A673 (cell line): ENCODE measurements around the gene SHC3.

ENCODE experiments used
- CTCF ChIP-seq: fragments of 300-800, 200-600 bp; sonication (generic); conservative IDR thresholded peaks from 2 replicates; pipeline ENCODE4 v1.5.1; 2017; ENCODE audit warnings: low read depth, mild to moderate bottlenecking, antibody characterized with exemption, low read length, moderate library complexity, mixed read lengths
- EZH2 ChIP-seq: fragments of 200-600 bp; sonication (generic); IDR thresholded peaks from 2 replicates; pipeline ENCODE4 v1.6.1; 2017; ENCODE audit warnings: borderline replicate concordance, low read depth, mild to moderate bottlenecking, mixed read lengths, antibody characterized with exemption, low read length; ENCODE audit not compliant: poor library complexity, severe bottlenecking

GRCh38 chr9:88979021-88979420, 199.6 kb downstream of the SHC3 start:
- no peak for TF ChIP-seq CTCF
- TF ChIP-seq EZH2: no peak
